Measurements from ENCODE around the gene CYB5D1.
"Not testable (repeated sequence)": the region's sequence is repeated elsewhere in the genome, so short reads cannot be mapped to it uniquely, and the experiment has no call there.

The CYB5D1 gene

DNA sequence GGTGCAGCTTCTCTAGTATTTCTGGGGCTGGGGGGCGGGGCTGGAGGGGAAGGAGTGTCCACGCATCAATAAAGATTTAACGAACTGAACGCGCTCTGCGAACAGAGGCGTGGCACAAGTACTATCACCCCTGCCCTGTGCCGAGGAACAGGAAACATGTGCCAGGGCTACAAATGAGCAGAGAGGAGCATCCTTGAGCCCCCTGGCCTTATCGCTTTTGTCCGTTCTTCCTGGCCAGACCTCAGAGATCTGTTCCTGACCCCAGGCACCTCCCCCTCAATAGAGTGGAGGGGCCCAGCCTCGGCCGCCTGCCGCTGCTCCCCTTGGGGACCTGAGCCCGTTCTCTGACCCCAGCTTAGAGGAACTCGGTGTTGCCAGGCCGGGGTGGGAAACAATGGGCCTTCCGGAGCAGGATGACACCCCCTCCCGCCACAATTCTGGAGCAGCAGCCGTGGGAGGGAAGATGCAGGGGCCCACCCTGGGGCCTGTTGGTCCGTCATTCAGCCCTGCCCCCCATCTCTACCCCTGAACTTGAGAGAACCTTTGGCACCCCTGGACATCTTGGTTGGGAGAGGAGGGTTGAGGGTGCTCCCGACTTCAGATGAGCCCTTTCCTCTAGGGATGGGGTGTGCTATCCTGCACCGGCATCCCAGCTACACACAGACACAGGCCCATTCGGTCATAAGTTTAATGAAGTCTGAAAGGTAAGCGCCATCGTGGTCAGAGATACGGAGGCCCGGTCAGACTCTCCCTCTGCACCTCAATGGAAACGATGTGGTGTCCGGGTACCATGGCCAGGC, 1.6 kb upstream of the CYB5D1 start:
- no peak for DNase-seq (ENCODE audit: low read depth, low spot score)

DNA sequence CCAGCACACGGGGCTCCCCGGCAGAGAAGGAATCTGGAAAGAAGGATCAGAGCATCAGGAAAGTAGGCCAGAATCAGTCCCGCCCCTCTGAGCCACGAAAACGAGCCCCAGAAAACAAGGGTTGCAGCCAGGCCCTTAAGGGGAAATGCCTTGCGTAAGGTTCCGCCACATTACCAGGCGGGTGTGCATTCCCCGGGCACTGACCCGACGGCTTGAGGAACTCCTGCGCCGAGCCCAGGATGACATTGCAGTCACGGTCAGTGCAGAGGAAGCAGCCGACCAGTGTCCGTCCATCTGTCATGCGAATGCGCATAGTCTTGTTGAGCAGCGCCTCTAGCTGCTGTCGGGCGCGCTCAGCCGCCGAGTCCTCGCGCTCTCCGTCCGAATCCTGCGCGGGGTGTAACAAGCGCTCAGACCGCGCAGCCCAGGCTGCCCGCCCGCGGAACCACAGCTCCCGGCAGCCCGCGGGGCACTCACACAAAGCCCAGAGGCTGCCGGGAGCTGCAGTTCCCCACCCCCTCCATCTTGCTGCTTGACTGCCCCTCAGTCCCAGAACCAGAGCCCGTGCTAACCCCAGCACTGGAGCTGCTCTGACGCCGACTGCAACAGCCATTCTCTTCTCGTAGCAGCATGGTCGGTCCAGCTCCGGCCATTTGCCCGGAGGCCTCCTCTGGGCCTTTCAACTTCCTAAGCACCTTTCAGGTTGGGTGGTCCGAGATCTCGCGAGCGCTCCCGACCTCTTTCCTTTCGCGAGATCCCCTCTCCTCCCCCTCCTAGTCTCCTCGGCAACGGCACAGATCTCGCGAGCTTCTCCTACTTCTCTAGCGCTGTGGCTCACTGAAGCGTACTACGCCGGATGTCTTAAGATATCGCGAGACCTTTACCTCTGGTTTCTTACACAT, 741 bp upstream of the CYB5D1 start, which contains the start of gene NAA38:
Gene NAA38 (minus strand): TSS at position 749 of the 902 bp plus-strand sequence. CDS start 96 bp downstream, at position 653.
- DNase-seq (ENCODE audit: low read depth, low spot score): peak; percentile 85

DNA sequence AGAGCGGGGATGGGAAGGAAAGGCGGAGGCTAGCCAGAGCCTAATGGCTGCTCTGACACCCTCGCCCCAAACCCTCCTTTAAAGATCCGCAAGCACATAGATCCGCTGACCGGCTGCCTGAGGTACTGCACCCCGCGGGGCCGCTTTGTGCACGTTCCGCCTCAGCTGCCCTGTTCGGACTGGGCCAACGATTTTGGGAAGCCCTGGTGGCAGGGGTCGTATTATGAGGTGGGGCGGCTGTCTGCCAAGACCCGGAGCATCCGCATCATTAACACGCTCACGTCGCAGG, 663 bp downstream of the CYB5D1 start:
- DNase-seq (ENCODE audit: low read depth, low spot score): no peak

DNA sequence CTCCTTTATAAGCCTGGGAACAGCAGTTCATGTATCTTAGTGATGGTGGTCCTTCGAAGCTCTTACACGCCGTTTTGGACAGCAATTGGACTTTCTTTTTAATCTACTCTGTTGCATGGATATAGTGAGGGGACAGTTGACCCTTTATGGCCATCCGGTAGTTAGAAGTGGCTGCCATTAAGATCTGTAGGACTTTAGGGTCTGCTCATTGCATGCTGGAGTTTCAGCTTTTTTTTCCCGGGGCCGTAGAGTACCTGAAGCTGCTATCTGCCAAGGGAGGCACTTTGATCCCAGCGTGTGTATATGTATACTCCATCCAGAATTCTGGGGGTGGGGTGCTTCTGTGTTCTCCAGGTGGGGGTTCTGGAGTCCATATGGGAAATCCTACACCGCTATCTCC, 1.2 kb downstream of the CYB5D1 start:
- DNase-seq (ENCODE audit: low read depth, low spot score): no peak

DNA sequence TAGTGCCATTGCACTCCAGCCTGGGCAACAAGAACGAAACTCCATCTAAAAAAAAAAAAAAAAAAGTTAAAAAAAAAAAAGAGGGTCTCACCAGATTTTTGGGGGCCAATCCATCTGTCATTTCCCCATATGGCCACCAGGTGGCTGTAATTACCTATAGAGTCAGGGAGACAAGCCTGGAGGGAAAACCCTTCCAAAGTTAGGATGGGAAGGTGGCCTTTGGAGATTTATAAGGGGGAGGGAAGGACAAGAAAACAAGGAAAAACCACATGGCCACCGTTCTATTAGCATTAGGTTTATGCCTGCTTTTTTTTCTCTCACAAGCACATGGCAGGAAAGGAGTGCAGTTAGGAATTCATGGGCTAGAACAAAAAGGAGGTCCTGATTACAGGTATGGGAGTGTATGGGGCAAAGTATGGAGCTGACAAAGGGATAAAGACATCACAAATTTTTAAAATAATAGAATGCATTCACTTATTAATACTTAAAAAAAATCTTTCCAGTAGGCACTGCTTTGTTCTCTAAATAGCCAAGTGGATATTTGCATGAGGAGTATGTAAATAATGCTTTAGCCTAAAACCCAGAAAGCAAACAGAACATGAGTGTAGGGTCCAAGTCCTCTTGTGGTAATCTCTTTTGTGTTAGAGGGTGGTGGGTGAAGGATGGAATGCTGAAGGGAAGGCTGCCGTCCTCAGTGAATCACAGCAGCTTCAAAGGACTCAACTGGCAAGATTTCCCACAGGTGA, 5.1 kb downstream of the CYB5D1 start:
- no peak for DNase-seq (ENCODE audit: low read depth, low spot score)

DNA sequence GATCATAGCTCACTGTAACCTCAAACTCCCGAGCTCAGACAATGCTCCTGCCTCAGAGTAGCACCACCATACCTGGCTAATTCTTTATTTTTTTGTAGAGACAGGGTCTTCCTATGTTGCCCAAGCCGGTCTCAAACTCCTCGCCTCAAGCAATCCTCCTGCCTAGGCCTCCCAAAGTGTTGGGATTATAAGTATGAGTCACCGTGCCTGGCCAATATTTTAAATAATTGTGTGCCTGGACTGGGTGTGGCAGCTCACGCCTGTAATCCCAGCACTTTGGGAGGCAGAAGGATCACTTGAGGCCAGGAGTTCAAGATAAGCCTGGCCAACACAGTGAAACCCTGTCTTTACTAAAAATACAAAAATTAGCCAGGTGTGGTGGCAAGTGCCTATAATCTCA, 6.6 kb downstream of the CYB5D1 start:
- not testable (repeated sequence) for DNase-seq (ENCODE audit: low read depth, low spot score)

DNA sequence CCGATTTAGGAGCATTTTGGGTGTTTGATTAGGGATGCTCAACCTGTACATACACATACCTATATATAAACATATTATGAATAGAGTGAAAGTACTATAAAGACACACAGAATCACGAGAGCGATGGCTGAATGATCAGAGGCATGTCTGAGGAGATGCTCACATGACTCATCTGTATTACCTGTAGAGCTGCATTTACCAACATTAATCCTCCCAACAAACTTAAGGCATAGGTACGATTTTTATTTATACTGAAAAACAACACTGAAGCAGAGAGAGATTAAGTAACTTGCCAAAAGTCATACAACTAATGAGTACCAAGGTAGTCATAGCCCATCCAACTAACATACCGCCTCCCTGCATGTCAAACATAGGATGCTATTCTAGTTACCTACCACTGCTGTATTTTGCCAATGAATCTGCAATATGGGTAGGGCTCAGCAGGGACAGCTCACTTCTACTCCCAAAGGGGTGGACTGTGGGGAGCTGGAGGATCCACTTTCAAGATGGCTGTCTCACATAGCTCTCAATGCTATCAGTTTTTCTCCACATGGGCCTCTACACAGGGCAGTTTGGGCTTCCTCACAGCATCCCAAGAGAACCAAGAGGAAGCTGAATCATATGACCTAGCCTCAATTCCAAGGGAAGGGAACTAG, 7.3 kb downstream of the CYB5D1 start:
- DNase-seq (ENCODE audit: low read depth, low spot score): no peak

DNA sequence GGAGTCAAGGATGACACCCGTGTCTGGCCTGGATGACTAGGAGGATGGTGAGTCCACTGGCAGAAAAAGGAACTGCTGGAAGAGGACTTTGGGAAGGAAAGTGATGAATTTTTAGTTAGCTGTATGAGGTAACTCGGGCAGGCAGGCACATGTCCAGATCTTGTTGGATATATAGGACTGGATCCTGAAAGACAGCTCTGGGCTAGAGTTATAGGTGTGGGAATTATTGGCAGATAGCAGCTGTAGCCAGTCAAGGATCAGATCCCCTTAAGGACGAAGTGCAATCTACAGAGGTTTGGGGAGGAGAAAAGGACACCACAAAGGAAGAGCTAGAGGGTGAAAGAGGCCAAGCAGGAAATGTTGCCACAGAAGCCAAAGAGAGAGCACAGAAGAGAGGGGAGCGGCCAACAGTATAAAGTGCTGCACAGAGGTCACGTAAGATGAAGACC, 10.1 kb downstream of the CYB5D1 start:
- no peak for DNase-seq (ENCODE audit: low read depth, low spot score)

DNA sequence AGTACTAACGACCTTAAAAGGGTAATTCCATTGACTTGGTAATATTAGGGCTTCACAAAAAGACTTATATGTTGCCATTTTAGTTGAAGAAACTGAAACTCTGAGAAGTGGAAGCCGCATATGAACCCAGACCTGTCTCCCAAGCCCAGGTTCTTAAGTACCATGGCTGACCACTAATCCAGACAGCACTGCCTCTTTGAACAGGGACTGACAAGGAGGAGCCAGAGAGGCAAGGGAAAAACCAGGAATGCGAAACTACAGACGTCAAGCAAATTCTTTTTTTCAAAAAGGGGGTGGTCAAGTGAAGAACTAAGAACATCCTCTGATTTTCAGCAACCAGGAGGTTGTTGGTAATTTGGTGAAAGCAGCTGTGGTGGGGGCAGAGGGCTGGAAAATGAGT, 15.2 kb downstream of the CYB5D1 start:
- no peak for DNase-seq (ENCODE audit: low read depth, low spot score)

DNA sequence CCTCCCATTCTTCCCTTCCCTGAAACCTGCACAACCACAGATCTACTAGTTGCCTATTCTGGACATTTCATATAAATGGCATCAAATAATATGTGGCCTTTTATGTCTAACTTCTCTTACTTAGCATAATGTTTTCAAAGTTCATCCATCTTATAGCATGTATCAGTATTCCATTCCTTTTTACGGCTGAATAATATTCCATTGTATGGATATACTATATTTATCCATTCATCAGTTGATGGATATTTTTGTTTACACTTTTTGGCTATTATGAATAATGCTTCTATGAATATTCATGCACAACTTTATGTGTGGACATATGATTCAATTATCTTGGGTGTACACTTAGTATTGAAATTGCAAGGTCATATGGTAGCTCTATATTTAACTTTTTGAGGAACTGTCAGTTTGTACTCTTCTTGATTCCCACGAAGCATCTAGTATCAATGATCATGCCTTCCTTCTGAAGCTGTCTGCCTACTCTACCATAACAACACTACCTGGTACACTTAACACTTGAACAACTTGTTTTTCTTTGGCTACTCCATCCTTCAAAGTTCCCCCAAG, 18.1 kb downstream of the CYB5D1 start:
- DNase-seq (ENCODE audit: low read depth, low spot score): no peak

DNA sequence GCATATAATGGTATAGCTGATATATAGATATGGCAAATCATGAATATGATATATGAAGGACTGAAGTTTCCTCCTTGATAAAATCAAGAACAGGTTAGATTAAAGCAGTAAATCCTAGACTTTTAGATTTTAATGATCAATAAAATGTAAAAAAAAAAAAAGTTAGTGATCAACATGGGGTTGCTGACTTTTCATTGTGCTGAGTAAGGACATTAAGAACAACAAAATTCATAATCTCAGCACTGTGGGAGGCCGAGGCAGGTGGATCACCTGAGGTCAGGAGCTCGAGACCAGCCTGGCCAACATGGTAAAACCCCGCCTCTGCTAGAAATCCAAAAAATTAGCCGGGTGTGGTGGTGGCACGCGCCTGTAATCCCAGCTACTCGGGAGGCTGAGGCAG, 20.4 kb downstream of the CYB5D1 start:
- DNase-seq (ENCODE audit: low read depth, low spot score): no peak

DNA sequence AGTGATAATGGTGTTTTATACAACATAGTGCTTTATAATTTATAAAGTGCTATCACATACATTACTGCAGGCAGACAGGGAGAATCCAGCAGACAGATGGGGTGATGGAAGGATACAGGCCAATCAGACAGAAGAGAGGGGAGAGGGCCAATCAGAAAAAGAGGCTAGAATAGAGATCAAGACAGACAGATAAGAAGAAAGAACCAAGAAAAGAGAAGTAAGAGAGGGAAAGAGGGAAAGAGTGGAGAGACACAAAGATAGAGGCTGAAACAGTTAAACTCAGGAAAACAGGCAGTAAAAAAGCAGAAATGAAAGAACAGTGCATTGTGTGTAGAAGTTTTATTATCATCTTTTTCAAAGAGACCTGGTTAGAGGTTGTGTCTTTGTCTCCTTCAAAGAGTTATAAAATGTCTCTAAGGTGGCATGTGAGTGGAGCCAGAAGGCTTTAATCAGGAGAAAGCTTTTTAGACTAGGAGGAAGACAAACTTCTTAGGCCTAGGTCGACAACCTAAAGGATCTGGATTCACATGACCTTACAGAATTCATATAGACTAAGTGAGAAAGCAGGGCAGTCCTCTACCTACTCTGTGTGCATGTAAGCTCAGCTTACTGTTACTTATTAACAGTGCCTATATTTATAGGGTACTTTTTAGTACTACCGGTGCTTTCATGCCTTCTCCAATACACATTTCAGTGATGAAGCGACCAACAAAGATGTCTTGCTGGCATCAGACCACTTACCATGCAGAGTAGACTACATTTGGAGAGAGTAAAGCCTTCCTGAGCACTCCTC, 22.5 kb downstream of the CYB5D1 start:
- DNase-seq (ENCODE audit: low read depth, low spot score): no peak

DNA sequence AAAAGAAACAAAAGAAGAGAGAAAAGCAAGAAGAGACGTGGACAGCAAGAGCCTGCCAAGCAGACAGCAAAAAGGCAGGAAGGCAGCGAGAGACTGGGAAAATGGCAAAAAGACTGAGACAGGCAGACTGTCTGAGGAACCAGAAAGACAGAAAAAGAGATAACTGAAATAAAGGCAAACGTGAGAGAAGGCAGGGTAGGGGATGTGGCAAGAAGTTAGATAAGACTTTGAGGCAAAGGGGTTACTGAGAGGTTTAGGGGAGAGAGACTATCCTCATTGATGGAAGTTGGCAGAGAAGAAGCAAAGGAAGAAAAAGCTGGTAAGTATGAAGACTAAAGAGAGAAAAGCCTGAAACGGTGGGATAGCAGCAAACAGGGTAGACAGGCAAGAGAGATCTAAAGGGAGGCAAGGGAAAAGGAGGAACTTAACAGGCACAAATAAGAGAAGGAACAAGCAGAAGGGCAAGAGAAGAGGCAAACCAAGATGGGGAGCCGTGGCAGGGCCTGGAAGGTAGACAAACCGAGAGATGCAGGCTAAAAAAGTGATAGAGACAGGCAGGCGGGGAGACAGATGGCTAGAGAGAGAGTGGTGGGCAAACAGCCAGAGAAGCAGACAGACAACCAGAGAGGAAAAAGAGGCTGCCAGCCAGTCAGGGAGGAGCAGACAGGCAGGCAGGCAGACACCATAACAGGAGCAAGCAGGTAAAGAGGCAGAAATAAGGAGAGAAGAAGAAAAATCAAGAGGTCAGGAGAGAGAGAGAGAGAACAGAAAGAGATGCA, 23.7 kb downstream of the CYB5D1 start:
- DNase-seq (ENCODE audit: low read depth, low spot score): no peak

DNA sequence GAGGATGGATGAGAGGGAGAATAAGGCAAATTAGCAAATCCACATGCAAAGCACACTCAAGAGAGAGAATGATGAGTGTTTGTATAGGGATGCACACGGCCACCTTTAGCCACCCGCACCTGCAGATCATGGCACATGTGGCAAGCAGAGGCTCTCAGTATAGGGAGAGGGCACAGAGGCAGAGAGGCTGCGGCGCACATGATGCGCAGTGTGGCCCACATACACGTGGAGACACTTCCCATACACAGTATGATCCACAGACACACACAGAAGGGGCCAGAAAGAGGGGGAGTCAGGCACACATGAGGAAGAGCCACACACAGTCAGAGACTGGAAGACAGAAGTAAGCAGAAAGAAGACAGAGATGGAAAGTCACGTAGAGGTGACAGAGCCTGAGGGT, 24.3 kb downstream of the CYB5D1 start:
- no peak for DNase-seq (ENCODE audit: low read depth, low spot score)

DNA sequence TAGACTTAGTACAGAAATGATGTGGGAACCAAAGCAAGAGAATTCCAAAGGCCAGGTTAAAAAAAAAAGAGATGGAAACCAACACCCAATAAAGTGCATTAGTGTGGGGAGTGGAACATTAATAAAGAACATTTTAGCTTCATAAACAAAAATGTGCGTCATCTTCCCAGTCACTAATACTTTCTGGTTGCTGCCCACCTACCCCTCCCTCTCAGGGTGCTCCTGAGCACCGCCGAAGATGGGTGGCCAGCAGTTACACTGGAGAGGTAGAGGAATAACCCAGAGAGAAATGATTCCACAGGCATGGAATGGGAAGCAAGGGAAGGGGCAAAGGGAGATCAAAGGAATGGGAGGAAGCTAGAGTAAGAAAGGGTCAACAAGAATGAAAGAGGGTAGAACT, 24.8 kb downstream of the CYB5D1 start:
- DNase-seq (ENCODE audit: low read depth, low spot score): no peak

DNA sequence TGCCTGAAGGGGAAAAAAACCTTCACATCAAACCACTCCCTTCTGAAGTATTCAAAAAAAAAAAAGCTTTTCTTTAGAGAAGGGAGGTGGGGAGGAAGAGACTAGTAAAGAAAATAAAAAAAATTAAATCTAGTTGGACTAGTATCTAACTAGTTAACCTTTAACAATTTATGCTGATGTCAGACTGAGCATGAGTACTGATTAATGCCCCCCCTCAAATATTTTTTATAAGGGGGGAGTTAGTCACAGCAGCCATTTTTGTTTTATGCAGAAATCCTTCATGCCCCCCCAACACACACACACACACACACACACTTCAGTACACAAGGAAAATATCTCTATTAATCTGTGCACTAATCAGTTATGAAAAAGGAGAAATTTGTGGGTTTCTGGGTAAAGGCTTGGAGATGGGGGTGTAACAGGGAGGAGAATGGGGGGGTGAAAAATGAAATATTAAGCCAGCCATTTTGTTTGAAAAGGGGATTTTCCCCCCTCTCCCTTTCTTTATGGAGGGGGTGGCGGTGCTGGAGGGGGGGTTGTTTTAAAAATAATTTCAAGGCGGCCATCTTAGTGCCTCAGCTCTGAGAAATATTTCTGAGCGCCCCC, 26.1 kb downstream of the CYB5D1 start:
- DNase-seq (ENCODE audit: low read depth, low spot score): no peak

DNA sequence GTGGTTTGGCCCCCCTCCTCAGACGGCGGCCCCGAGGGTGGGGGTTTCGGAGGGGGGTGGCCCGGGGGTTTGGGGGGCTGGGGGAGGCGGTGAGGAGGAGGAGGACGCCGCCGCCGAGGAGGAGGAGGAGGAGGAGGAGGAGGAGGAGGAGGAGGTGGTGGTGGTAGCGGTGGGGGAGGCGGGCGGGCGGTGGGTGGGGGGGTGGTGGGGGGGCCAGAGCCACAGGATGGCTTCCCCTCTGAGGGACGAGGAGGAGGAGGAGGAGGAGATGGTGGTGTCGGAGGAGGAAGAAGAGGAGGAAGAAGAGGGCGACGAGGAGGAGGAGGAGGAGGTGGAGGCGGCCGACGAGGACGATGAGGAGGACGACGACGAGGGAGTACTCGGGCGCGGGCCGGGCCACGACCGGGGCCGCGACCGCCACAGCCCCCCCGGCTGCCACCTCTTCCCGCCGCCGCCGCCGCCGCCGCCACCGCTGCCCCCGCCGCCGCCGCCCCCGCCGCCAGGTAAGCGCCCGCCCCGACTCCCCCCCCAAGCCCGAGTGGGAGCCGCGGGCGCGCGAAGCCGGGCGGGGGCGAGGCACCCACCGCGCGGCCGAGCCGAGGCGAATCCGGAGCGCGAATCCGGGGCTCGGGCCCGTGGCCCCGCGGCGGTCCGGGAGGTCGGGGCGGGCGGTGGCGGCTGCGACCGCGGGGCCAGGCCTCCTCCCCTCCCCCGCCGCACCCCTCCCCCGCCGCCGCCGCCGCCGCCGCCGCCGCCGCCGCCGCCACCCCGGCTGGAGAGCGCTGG, 27.0 kb downstream of the CYB5D1 start:
- DNase-seq (ENCODE audit: low read depth, low spot score): no peak

Data from activated naive CD8-positive, alpha-beta T cell treated with anti-CD3 and anti-CD28 coated beads, Interleukin-2, amount 50 U/mL, for 16 hours (primary cell).